ENCODE results near the gene ANK3.
A peak's percentile ranks its signal among the peaks of the same experiment; 100 is the strongest.

Gene ANK3

GRCh38 chr10:60377955-60378354 is 11.7 kb downstream of the ANK3 start:
- TF ChIP-seq CTCF (conservative IDR thresholded peaks at IDR 0.05; ENCODE audit: low read depth) = no peak
- ChIA-PET CTCF (no interaction called here), POLR2A (ENCODE audit: low non-redundant PET) (no interaction called here)
- H3K27ac ChIP-seq = no peak overlapping the region
- DNase-seq (ENCODE audit: low spot score) = peak; percentile 26

GRCh38 chr10:60377042-60377352 is 12.7 kb downstream of the ANK3 start:
- TF ChIP-seq CTCF (conservative IDR thresholded peaks at IDR 0.05; ENCODE audit: low read depth) = no peak
- H3K27ac ChIP-seq = no peak overlapping the region
- ChIA-PET CTCF (no interaction called here), POLR2A (ENCODE audit: low non-redundant PET) (no interaction called here)
- no peak for DNase-seq (ENCODE audit: low spot score)

DNA sequence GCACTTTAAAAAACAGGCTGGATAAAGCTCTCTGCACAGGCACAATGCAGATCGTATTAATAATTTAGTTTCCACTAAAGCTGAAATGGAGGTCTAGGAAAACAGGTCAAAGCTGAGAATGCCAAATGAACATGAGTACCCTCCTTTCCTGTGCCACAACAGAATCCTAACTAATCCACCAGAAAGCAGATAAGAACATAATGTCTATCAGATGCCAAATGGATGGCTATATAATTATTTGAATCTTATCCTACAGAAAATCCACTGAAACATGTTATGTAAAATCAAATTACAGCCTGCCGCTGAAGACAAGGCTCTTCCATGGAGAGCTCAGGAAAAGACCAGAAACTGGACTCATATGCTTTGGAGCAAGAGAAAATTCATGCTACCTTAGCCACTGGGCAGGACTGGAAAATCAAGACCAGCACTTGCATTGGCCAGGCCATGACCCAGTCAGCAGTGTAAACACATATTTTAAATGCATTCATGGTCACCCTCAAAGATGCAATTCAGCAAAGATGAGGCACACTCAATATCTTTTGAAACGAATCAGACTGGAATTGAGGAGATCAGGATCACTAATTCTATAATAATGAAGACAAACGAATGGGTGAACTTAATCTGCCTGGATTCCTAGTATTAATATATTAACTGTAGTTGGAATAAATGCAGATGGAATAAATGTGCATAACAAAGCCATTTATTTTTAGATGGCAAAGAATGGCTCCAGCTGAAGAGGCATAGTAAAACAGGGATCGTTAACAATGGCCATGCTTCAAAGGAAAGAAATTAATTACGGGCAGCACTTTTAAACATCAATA is 13.2 kb downstream of the ANK3 start:
- TF ChIP-seq CTCF (conservative IDR thresholded peaks at IDR 0.05; ENCODE audit: low read depth) = no peak
- no peak for DNase-seq (ENCODE audit: low spot score)
- no peak overlapping the region for H3K27ac ChIP-seq
- CTCF ChIA-PET = no interaction called here
- POLR2A ChIA-PET (ENCODE audit: low non-redundant PET) = no interaction called here

DNA sequence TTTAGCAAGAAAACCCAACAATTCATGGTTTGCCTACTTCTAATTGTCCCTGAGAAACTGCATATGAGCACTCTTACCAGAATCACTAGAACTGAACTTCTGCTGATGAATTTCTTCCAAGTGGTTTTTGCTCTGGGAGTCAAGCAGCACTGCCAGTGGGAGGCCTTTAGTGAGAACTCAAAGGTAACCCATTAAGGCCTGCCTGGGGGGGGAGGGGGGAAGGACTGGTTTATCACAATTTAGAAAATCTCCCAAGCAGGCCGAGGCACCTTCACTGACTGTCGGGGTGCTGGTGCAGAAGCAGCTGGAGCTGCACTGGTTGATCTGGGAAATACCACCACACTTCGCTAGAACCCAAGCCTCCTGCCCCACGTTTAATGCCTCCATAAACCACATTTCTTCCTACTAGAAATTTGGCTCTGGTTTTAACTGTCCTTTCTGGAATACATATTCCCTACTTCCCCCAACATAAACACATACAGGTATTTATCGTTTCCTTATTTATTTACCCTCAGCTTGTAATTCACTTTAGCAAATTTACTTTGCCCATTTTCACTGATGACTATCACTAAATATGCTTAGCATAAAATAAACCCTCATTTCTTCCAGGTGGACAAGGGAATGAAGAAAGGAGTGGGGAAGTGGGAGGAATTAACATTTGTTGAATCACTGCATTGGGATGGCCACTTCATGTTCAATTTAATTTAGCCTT is 14.2 kb downstream of the ANK3 start:
- no peak for DNase-seq (ENCODE audit: low spot score)

GRCh38 chr10:60374836-60375235 is 14.8 kb downstream of the ANK3 start:
- TF ChIP-seq CTCF (conservative IDR thresholded peaks at IDR 0.05; ENCODE audit: low read depth) = no peak
- no peak for DNase-seq (ENCODE audit: low spot score)
- ChIA-PET CTCF (no interaction called here), POLR2A (ENCODE audit: low non-redundant PET) (no interaction called here)
- H3K27ac ChIP-seq = no peak overlapping the region

More for the DNA sequence above, 14.2 kb downstream of the ANK3 start:
- CTCF ChIA-PET = no interaction called here
- no peak for TF ChIP-seq CTCF (conservative IDR thresholded peaks at IDR 0.05; ENCODE audit: low read depth)
- H3K27ac ChIP-seq = no peak overlapping the region
- POLR2A ChIA-PET (ENCODE audit: low non-redundant PET) = no interaction called here

DNA sequence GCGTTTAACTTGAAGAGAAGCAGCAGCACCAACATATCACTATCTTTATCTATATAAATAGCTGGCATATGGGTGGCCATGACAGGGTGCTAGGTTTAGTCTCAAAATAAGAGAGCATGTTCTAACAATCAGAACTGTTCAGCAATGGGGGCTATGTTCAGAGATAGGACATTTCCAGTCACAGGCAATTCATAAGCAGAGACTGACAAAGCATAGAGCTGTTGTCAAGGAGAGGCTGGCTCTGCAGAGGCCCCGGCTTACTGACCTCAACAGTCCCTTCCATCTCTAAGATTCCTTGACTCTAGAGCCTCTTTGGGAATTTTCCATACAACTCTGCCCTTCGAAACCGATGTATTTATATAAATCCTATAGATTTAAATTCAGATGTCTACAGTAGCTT is 17.2 kb downstream of the ANK3 start:
- POLR2A ChIA-PET (ENCODE audit: low non-redundant PET) = no interaction called here
- TF ChIP-seq CTCF (conservative IDR thresholded peaks at IDR 0.05; ENCODE audit: low read depth) = no peak
- CTCF ChIA-PET = no interaction called here
- H3K27ac ChIP-seq = no peak overlapping the region
- no peak for DNase-seq (ENCODE audit: low spot score)

Measured in RWPE1 (cell line).